CD14-positive monocyte (primary cell): Measurements from ENCODE around the gene CLTC. TPM values are rescaled to one million over a fixed set of nuclear protein-coding genes. Genes with fewer than 3 reads are reported as not detected.
A peak's percentile ranks its signal among the peaks of the same experiment; 100 is the strongest.

ENCODE experiments used
- DNase-seq, 3 donors: peaks; one replicate each; pipeline ENCODE4 v3.0.0-alpha.2; 2011 to 2022
- H2AFZ ChIP-seq: 2 replicates; pipeline ENCODE4 v1.6.0; 2012; ENCODE audit warnings: mild to moderate bottlenecking, low read depth, low read length, inconsistent platforms; ENCODE audit not compliant: insufficient read depth, poor library complexity, severe bottlenecking
- H3K27ac ChIP-seq, 2 donors: 1 replicate in 1 of 2; 2 replicates in 1 of 2; pipeline ENCODE4 v1.5.1; 2012 to 2013; ENCODE audit warnings: low read length in 2 of 2, control low read depth in 1 of 2, inconsistent platforms in 1 of 2, low read depth in 1 of 2, mild to moderate bottlenecking in 1 of 2
- H3K27me3 ChIP-seq, 2 donors: one replicate each; pipeline versions ENCODE4 v1.6.0 to v1.6.1; 2011 to 2013; ENCODE audit warnings: low read length in 2 of 2; ENCODE audit not compliant: control insufficient read depth in 2 of 2, insufficient read depth in 2 of 2
- H3K36me3 ChIP-seq, 2 donors: replicated peaks in 1 of 2; 1 replicate in 1 of 2; 2 replicates in 1 of 2; pipeline versions ENCODE4 v1.5.1 to v1.6.1; 2012 to 2013; ENCODE audit warnings: low read length in 2 of 2, control low read depth in 1 of 2, inconsistent platforms in 1 of 2, mild to moderate bottlenecking in 1 of 2; ENCODE audit not compliant: insufficient read depth in 2 of 2, control insufficient read depth in 1 of 2
- H3K4me1 ChIP-seq, 2 donors: 1 replicate in 1 of 2; 2 replicates in 1 of 2; pipeline versions ENCODE4 v1.5.1 to v1.6.1; 2012 to 2013; ENCODE audit warnings: low read length in 2 of 2, control low read depth in 1 of 2, inconsistent platforms in 1 of 2, mild to moderate bottlenecking in 1 of 2, moderate library complexity in 1 of 2; ENCODE audit not compliant: insufficient read depth in 2 of 2, control insufficient read depth in 1 of 2
- H3K4me2 ChIP-seq: replicated peaks from 2 replicates; pipeline ENCODE3; 2012; ENCODE audit warnings: low read length, moderate library complexity, mild to moderate bottlenecking; ENCODE audit not compliant: poor library complexity, severe bottlenecking; ENCODE audit errors: extremely low read depth
- H3K4me3 ChIP-seq, 3 experiments: fragments of 200-600 bp in 1 of 3; sonication (generic) in 1 of 3; replicated peaks in 1 of 3; 1 replicate in 2 of 3; 2 replicates in 1 of 3; pipeline ENCODE4 v1.5.1; 2011 to 2013; ENCODE audit warnings: low read length in 3 of 3, mild to moderate bottlenecking in 3 of 3, control low read depth in 2 of 3, low read depth in 2 of 3, inconsistent platforms in 1 of 3, moderate library complexity in 1 of 3
- H3K79me2 ChIP-seq: 2 replicates; pipeline ENCODE4 v1.6.0; 2012; ENCODE audit warnings: mild to moderate bottlenecking, control low read depth, inconsistent platforms, low read length, moderate library complexity; ENCODE audit not compliant: insufficient read depth
- H3K9ac ChIP-seq: 2 replicates; pipeline ENCODE4 v1.6.0; 2017; ENCODE audit warnings: low read length, mild to moderate bottlenecking; ENCODE audit not compliant: insufficient read depth, poor library complexity, severe bottlenecking
- H3K9me3 ChIP-seq, 2 donors: replicated peaks in 1 of 2; 1 replicate in 1 of 2; 2 replicates in 1 of 2; pipeline versions ENCODE4 v1.5.1 to v1.6.1; 2012 to 2013; ENCODE audit warnings: low read length in 2 of 2, control low read depth in 1 of 2; ENCODE audit not compliant: control insufficient read depth in 1 of 2, insufficient read depth in 1 of 2
- H4K20me1 ChIP-seq: 2 replicates; pipeline ENCODE4 v1.6.0; 2012; ENCODE audit warnings: mild to moderate bottlenecking, low read length, control low read depth, moderate library complexity; ENCODE audit not compliant: insufficient read depth
- H3K27ac Mint-ChIP-seq, 7 donors: one replicate each; pipeline ENCODE4 v1.8.0; 2020; ENCODE audit warnings: mild to moderate bottlenecking in 7 of 7, mixed read lengths in 7 of 7, moderate library complexity in 6 of 7, inconsistent platforms in 2 of 7
- H3K27me3 Mint-ChIP-seq, 3 donors: one replicate each; pipeline ENCODE4 v1.8.0; 2021 to 2022; ENCODE audit warnings: low read depth in 3 of 3, mild to moderate bottlenecking in 3 of 3, mixed read lengths in 3 of 3, moderate library complexity in 3 of 3, inconsistent platforms in 1 of 3
- H3K36me3 Mint-ChIP-seq, 2 donors: one replicate each; pipeline ENCODE4 v1.8.0; 2020; ENCODE audit warnings: mixed read lengths in 2 of 2, inconsistent platforms in 1 of 2, mild to moderate bottlenecking in 1 of 2
- H3K4me1 Mint-ChIP-seq: one replicate; pipeline ENCODE4 v1.8.0; 2020; ENCODE audit warnings: mild to moderate bottlenecking, mixed read lengths
- H3K4me3 Mint-ChIP-seq, 2 donors: one replicate each; pipeline ENCODE4 v1.8.0; 2020; ENCODE audit warnings: mild to moderate bottlenecking in 2 of 2, mixed read lengths in 2 of 2, moderate library complexity in 1 of 2
- H3K9me3 Mint-ChIP-seq, 7 donors: one replicate each; pipeline ENCODE4 v1.8.0; 2020 to 2022; ENCODE audit warnings: mixed read lengths in 7 of 7, mild to moderate bottlenecking in 6 of 7, moderate library complexity in 6 of 7, inconsistent platforms in 2 of 7
- WGBS: methylation state at CpG from one replicate; pipeline ENCODE4 v1.1.5; 2013; ENCODE audit warnings: missing lambda C conversion rate; ENCODE audit not compliant: insufficient coverage; 5-methylcytosine and 5-hydroxymethylcytosine counted together
- intact Hi-C, 2 donors: fragments of 100-400 bp; cut with micrococcal nuclease; formaldehyde crosslinking; loops; one replicate each; pipeline versions ENCODE4 v1.15.0 to v1.15.1; 2023
- polyA plus RNA-seq, 3 donors: library from polyadenylated mRNA; depleted of rRNA in 1 of 3; unstranded in 2 of 3; stranded (reverse) in 1 of 3; fragments of 300-500 nt in 2 of 3; fragments of >200 nt in 1 of 3; fragmentation: Illumina TruSeq in 2 of 3; gene quantifications; 1 replicate in 2 of 3; 2 replicates in 1 of 3; pipeline ENCODE4 v1.2.3, GENCODE V29; 2012 to 2021
- TF ChIP-seq, protein P1 (sequence below): fragments of 200-600 bp; IDR thresholded peaks from one replicate; pipeline ENCODE4 v1.8.0; 2022; ENCODE audit warnings: antibody characterized with exemption, mild to moderate bottlenecking

Gene CLTC
- polyA plus RNA-seq, 3 donors: 63.3 to 102 (median 65.1) TPM

DNA sequence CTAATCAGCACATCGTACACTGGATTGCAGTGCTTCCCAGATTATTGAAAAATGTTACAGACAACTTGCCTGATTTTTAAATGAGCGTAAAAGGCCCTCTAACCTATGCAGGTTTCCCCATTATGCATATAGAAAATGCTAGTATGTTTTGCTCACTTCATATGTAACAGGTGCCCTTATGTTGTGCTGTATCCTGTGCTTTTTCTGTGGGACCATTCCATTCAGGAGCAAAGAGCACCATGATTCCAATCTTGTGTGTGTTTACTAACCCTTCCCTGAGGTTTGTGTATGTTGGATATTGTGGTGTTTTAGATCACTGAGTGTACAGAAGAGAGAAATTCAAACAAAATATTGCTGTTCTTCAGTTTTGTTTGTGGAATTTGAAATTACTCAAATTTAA, 74.6 kb downstream of the CLTC start:
- peaks cover 83 to 92% of the 10 kb centered on the region in 2 donors for H3K36me3 Mint-ChIP-seq
- H3K36me3 ChIP-seq: peaks cover 96 to 99% of the 10 kb centered on the region in 2 donors
- H3K4me1 ChIP-seq: no peaks in the 10 kb centered on the region
- peaks cover 2% of the 10 kb centered on the region for H3K4me1 Mint-ChIP-seq
- peaks cover 97% of the 10 kb centered on the region for H3K79me2 ChIP-seq
- DNase-seq: no peak
- H3K27ac Mint-ChIP-seq: peak overlapping the region in 1 of 7 donors; percentile 0
- intact Hi-C loops: no loop called here
- no peaks in the 10 kb centered on the region for H3K9me3 ChIP-seq
- H3K9me3 Mint-ChIP-seq: no peaks in the 10 kb centered on the region
- 100% methylated on average over 1 of the region's 2 CpGs for WGBS
- peak overlapping the region in 1 of 2 donors; percentile 70 for H3K27ac ChIP-seq
- no peak overlapping the region for H2AFZ ChIP-seq
- no peak overlapping the region for H3K9ac ChIP-seq
- no peak overlapping the region for H3K4me3 ChIP-seq
- H4K20me1 ChIP-seq: peaks cover 92% of the 10 kb centered on the region
- H3K27me3 ChIP-seq: no peaks in the 10 kb centered on the region
- no peak overlapping the region for H3K4me3 Mint-ChIP-seq
- TF ChIP-seq, protein P1, sequence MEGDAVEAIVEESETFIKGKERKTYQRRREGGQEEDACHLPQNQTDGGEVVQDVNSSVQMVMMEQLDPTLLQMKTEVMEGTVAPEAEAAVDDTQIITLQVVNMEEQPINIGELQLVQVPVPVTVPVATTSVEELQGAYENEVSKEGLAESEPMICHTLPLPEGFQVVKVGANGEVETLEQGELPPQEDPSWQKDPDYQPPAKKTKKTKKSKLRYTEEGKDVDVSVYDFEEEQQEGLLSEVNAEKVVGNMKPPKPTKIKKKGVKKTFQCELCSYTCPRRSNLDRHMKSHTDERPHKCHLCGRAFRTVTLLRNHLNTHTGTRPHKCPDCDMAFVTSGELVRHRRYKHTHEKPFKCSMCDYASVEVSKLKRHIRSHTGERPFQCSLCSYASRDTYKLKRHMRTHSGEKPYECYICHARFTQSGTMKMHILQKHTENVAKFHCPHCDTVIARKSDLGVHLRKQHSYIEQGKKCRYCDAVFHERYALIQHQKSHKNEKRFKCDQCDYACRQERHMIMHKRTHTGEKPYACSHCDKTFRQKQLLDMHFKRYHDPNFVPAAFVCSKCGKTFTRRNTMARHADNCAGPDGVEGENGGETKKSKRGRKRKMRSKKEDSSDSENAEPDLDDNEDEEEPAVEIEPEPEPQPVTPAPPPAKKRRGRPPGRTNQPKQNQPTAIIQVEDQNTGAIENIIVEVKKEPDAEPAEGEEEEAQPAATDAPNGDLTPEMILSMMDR: no peak
- no peak overlapping the region for H3K4me2 ChIP-seq
- peaks cover 0 to under 1% (median 0%) of the 10 kb centered on the region in 3 donors for H3K27me3 Mint-ChIP-seq

DNA sequence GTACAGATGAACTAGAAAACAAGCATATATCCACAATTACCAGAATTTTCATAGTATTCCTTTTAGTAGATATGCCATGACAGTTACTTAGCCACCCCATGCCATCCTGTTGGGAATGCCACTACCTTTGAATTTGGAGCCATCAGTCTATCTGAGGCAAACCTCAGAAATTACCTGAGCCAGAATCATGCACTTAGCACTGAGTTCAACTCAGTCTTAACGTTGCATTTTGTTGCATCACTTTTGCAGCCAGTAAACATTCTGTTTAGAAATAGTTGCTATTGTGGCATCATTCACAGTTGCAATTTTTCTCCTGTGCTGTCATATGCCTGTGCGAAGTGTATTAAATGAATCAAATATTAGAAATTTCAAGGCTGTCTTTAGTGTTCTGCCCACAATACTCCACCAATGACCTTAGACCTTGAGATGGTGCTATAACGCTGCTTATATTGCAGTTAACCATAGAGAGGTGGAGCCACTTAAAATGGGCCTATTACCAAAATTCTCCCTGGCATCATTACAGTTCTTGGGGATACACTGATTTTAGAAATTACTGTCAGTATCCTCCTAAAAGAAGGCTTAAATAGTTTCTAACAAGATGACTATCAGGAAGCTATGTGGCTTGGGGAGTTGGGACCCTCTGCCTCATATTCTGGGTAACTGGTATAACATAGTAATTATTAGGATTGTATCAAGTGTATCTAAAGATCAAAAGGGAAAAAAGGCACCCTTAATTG, 76.4 kb downstream of the CLTC start:
- peak overlapping the region in 1 of 2 donors; percentile 70 for H3K27ac ChIP-seq
- Mint-ChIP-seq H3K4me3 (no peak overlapping the region), H3K4me1 (peaks cover 2% of the 10 kb centered on the region), H3K9me3 (no peaks in the 10 kb centered on the region), H3K27ac (peak overlapping the region in 3 of 7 donors; percentile 19 to 51 (median 39)), H3K36me3 (peaks cover 75 to 87% of the 10 kb centered on the region in 2 donors), H3K27me3 (no peaks in the 10 kb centered on the region)
- no CpG with 5 or more reads among the region's 3 CpGs for WGBS
- no peak overlapping the region for H2AFZ ChIP-seq
- no peaks in the 10 kb centered on the region for H3K9me3 ChIP-seq
- H3K36me3 ChIP-seq: peaks cover 82 to 99% of the 10 kb centered on the region in 2 donors
- H3K79me2 ChIP-seq: peaks cover 97% of the 10 kb centered on the region
- H3K4me3 ChIP-seq: no peak overlapping the region
- no peak for DNase-seq
- no peak overlapping the region for H3K9ac ChIP-seq
- H3K27me3 ChIP-seq: no peaks in the 10 kb centered on the region
- intact Hi-C loops: no loop called here
- TF ChIP-seq, protein P1: no peak
- H3K4me2 ChIP-seq: no peak overlapping the region
- H3K4me1 ChIP-seq: no peaks in the 10 kb centered on the region
- H4K20me1 ChIP-seq: peaks cover 97% of the 10 kb centered on the region
